SK-N-SH (cell line): Measurements from ENCODE around the gene AIRE. TPM values are rescaled to one million over a fixed set of nuclear protein-coding genes. Genes with fewer than 3 reads are reported as not detected.

ENCODE experiments used
- CTCF ChIA-PET: fragments of 300-600, 350-600 bp; formaldehyde crosslinking; extraction: SDS; loops from one replicate; lab custom pipeline; 2021; lab: Yijun Ruan, JAX
- POLR2A ChIA-PET: fragments of 350-600 bp; sonication (Branson Sonifier 250); formaldehyde crosslinking; extraction: SDS; loops from one replicate; lab custom pipeline; 2020; ENCODE audit warnings: antibody characterized with exemption, inconsistent platforms; lab: Yijun Ruan, JAX
- DNase-seq: peaks from one replicate; pipeline ENCODE4 v3.0.0; 2012
- H2AFZ ChIP-seq: fragments of 200-600 bp; sonication (generic); 2 replicates; pipeline ENCODE4 v1.8.1; 2016; ENCODE audit warnings: antibody characterized with exemption, mild to moderate bottlenecking, low read depth
- H3F3A ChIP-seq: fragments of 200-600 bp; sonication (generic); replicated peaks from 2 replicates; pipeline ENCODE3; 2016; ENCODE audit warnings: antibody characterized with exemption, mild to moderate bottlenecking; ENCODE audit not compliant: insufficient read depth
- H3K27ac ChIP-seq, 2 experiments: fragments of 200-500 bp in 1 of 2; fragments of 200-600 bp in 1 of 2; sonication (Bioruptor generic) in 1 of 2; sonication (generic), shearing (Covaris generic) in 1 of 2; 2 replicates each; pipeline versions ENCODE4 v1.5.1 to v1.6.1; 2014 to 2016; ENCODE audit warnings: low read depth in 2 of 2, inconsistent platforms in 1 of 2, low read length in 1 of 2, mild to moderate bottlenecking in 1 of 2, mixed read lengths in 1 of 2
- H3K27me3 ChIP-seq: fragments of 200-600 bp; sonication (generic), shearing (Covaris generic); 2 replicates; pipeline ENCODE4 v1.6.1; 2016; ENCODE audit warnings: mixed run types; ENCODE audit not compliant: insufficient read depth
- H3K36me3 ChIP-seq, 2 experiments: fragments of 200-500 bp in 1 of 2; fragments of 200-600 bp in 1 of 2; sonication (Bioruptor generic) in 1 of 2; sonication (generic) in 1 of 2; replicated peaks in 1 of 2; 2 replicates each; pipeline versions ENCODE3 to v1.5.1; 2014 to 2016; ENCODE audit warnings: low read length in 1 of 2, mild to moderate bottlenecking in 1 of 2; ENCODE audit not compliant: insufficient read depth in 2 of 2, control insufficient read depth in 1 of 2
- H3K4me1 ChIP-seq, 2 experiments: fragments of 200-500 bp in 1 of 2; fragments of 200-600 bp in 1 of 2; sonication (Bioruptor generic) in 1 of 2; sonication (generic), shearing (Covaris generic) in 1 of 2; 2 replicates each; pipeline versions ENCODE4 v1.5.1 to v1.6.1; 2014 to 2016; ENCODE audit warnings: low read depth in 1 of 2, low read length in 1 of 2, mixed run types in 1 of 2; ENCODE audit not compliant: insufficient read depth in 2 of 2, control insufficient read depth in 1 of 2
- H3K4me2 ChIP-seq: fragments of 200-600 bp; sonication (generic), shearing (Covaris generic); 2 replicates; pipeline ENCODE4 v1.6.1; 2017; ENCODE audit warnings: mixed run types
- H3K4me3 ChIP-seq, 2 experiments: fragments of 200-500 bp in 1 of 2; fragments of 200-600 bp in 1 of 2; sonication (Bioruptor generic) in 1 of 2; sonication (generic), shearing (Covaris generic) in 1 of 2; 2 replicates each; pipeline versions ENCODE4 v1.5.1 to v1.8.1; 2014 to 2016; ENCODE audit warnings: low read depth in 2 of 2, inconsistent platforms in 1 of 2, low read length in 1 of 2, mild to moderate bottlenecking in 1 of 2, mixed read lengths in 1 of 2, moderate library complexity in 1 of 2
- H3K79me2 ChIP-seq: fragments of 200-600 bp; sonication (generic); 2 replicates; pipeline ENCODE4 v1.8.1; 2017; ENCODE audit warnings: mild to moderate bottlenecking; ENCODE audit not compliant: insufficient read depth
- H3K9ac ChIP-seq: fragments of 200-600 bp; sonication (generic); 2 replicates; pipeline ENCODE4 v1.6.1; 2017; ENCODE audit warnings: mixed run types
- H3K9me2 ChIP-seq: fragments of 200-600 bp; sonication (generic); 2 replicates; pipeline ENCODE4 v1.6.1; 2017; ENCODE audit warnings: mixed run types
- H3K9me3 ChIP-seq: fragments of 200-600 bp; sonication (generic); 2 replicates; pipeline ENCODE4 v1.6.1; 2017; ENCODE audit warnings: mixed run types, mild to moderate bottlenecking, moderate library complexity
- H4K20me1 ChIP-seq: fragments of 200-600 bp; sonication (generic); 2 replicates; pipeline ENCODE4 v1.6.1; 2017; ENCODE audit warnings: mild to moderate bottlenecking, mixed run types; ENCODE audit not compliant: insufficient read depth
- CTCF ChIP-seq: fragments of 200-600 bp; sonication (generic); IDR thresholded peaks from 2 replicates; pipeline ENCODE4 v1.6.1; 2017; ENCODE audit warnings: antibody characterized with exemption, mild to moderate bottlenecking, moderate library complexity
- EZH2phosphoT487 ChIP-seq: fragments of 200-600 bp; sonication (generic); IDR thresholded peaks from 2 replicates; pipeline ENCODE4 v1.6.1; 2017; ENCODE audit warnings: low read depth, mixed run types, mild to moderate bottlenecking, antibody characterized with exemption, moderate library complexity, borderline replicate concordance
- FOXM1 ChIP-seq: IDR thresholded peaks from 2 replicates; pipeline ENCODE4 v1.4.0; 2012; ENCODE audit warnings: low read depth, mild to moderate bottlenecking
- NRF1 ChIP-seq: IDR thresholded peaks from 2 replicates; pipeline ENCODE4 v1.6.1; 2012; ENCODE audit warnings: low read depth, mild to moderate bottlenecking, low read length
- USF2 ChIP-seq: fragments of 150-350 bp; IDR thresholded peaks from 2 replicates; pipeline ENCODE4 v1.6.1; 2017; ENCODE audit warnings: antibody characterized with exemption, low read length, low read depth, borderline replicate concordance
- ZBTB33 ChIP-seq: IDR thresholded peaks from 2 replicates; pipeline ENCODE4 v1.4.0; 2012; ENCODE audit warnings: low read depth, borderline replicate concordance
- WGBS: methylation state at CpG from one replicate; pipeline ENCODE4 v1.1.6; 2017; ENCODE audit warnings: low lambda C conversion rate; 5-methylcytosine and 5-hydroxymethylcytosine counted together
- polyA plus RNA-seq, 3 experiments: library from polyadenylated mRNA; depleted of rRNA; stranded (reverse); fragments of >200 nt; gene quantifications; 2 replicates each; pipeline ENCODE4 v1.2.3, GENCODE V29; 2012

The AIRE gene
- polyA plus RNA-seq, 1 of the 3 experiments (the other 2 are of a cell fraction): not detected

GRCh38 chr21:44315691-44316203 is 30.1 kb downstream of the AIRE start:
- POLR2A ChIA-PET: no interaction called here
- Histone ChIP-seq H3K4me1 (no peaks in the 10 kb centered on the region), H3K4me2 (no peak overlapping the region), H3K9me3 (no peaks in the 10 kb centered on the region), H4K20me1 (no peaks in the 10 kb centered on the region), H3F3A (no peaks in the 10 kb centered on the region), H3K79me2 (no peaks in the 10 kb centered on the region), H3K4me3 (no peak overlapping the region), H3K36me3 (peaks cover 0 to 41% of the 10 kb centered on the region in 2 experiments), H3K9me2 (no peaks in the 10 kb centered on the region), H3K9ac (no peak overlapping the region), H3K27ac (no peak overlapping the region), H2AFZ (no peak overlapping the region), H3K27me3 (no peaks in the 10 kb centered on the region)
- TF ChIP-seq CTCF (no peak), FOXM1 (no peak), USF2 (no peak), EZH2phosphoT487 (no peak), ZBTB33 (no peak)
- no peak for DNase-seq
- WGBS: 93% methylated on average over 11 of the region's 16 CpGs
- CTCF ChIA-PET: interaction anchor here (1.4 to 2.5 kb wide), 3 partner anchors 11 to 164 kb away, joined by 3 to 11 read pairs (median 6); no protein-coding TSS in a partner anchor

- 99% methylated on average over 24 of the region's 27 CpGs for WGBS
- TF ChIP-seq USF2 (no peak), NRF1 (no peak)
- Histone ChIP-seq H3F3A (no peaks in the 10 kb centered on the region), H3K27me3 (no peaks in the 10 kb centered on the region), H3K9ac (no peak overlapping the region), H3K4me1 (no peaks in the 10 kb centered on the region), H2AFZ (no peak overlapping the region), H4K20me1 (no peaks in the 10 kb centered on the region), H3K4me3 (no peak overlapping the region), H3K27ac (no peak overlapping the region), H3K9me2 (no peaks in the 10 kb centered on the region), H3K4me2 (no peak overlapping the region), H3K79me2 (no peaks in the 10 kb centered on the region), H3K9me3 (no peaks in the 10 kb centered on the region), H3K36me3 (peaks cover 0 to 43% of the 10 kb centered on the region in 2 experiments)
- CTCF ChIA-PET: interaction anchor here (0.5 to 2.5 kb wide), 3 partner anchors 12 to 594 kb away, joined by 3 to 11 read pairs (median 6); no protein-coding TSS in a partner anchor
- POLR2A ChIA-PET: no interaction called here
- no peak for DNase-seq
Measured at GRCh38 chr21:44316277-44316900, 30.7 kb downstream of the AIRE start.
